ENCODE measurements around the gene RAPGEF1.

Gene RAPGEF1

GRCh38 chr9:131745610-131746009 is 5.7 kb upstream of the RAPGEF1 start:
- DNase-seq = no peak

- DNase-seq = no peak
Measured at GRCh38 chr9:131744720-131745201, 4.9 kb upstream of the RAPGEF1 start.

GRCh38 chr9:131744171-131744719 is 4.4 kb upstream of the RAPGEF1 start:
- DNase-seq = peak; percentile 36

GRCh38 chr9:131743501-131743900 is 3.6 kb upstream of the RAPGEF1 start:
- no peak for DNase-seq

- DNase-seq = no peak
Measured at GRCh38 chr9:131743096-131743495, 3.2 kb upstream of the RAPGEF1 start.

- DNase-seq = no peak
Measured at GRCh38 chr9:131740898-131741297, 1.0 kb upstream of the RAPGEF1 start.

- DNase-seq = peak; percentile 55
Measured at GRCh38 chr9:131739133-131739958, 530 bp downstream of the RAPGEF1 start.

GRCh38 chr9:131738293-131739132 is 1.4 kb downstream of the RAPGEF1 start:
- peak; percentile 27 for DNase-seq

- no peak for DNase-seq
Measured at GRCh38 chr9:131737426-131737825, 2.5 kb downstream of the RAPGEF1 start.

GRCh38 chr9:131736431-131736830 is 3.4 kb downstream of the RAPGEF1 start:
- no peak for DNase-seq

GRCh38 chr9:131735238-131736128 is 4.4 kb downstream of the RAPGEF1 start:
- DNase-seq = peak; percentile 21

GRCh38 chr9:131734781-131735180 is 5.1 kb downstream of the RAPGEF1 start:
- no peak for DNase-seq

GRCh38 chr9:131734165-131734610 is 5.7 kb downstream of the RAPGEF1 start:
- DNase-seq = peak; percentile 77

- peak; percentile 62 for DNase-seq
Measured at GRCh38 chr9:131733541-131734061, 6.3 kb downstream of the RAPGEF1 start.

- peak; percentile 72 for DNase-seq
Measured at GRCh38 chr9:131732636-131733289, 7.1 kb downstream of the RAPGEF1 start.

- no peak for DNase-seq
Measured at GRCh38 chr9:131732061-131732526, 7.8 kb downstream of the RAPGEF1 start.

- peak; percentile 63 for DNase-seq
Measured at GRCh38 chr9:131731644-131732043, 8.2 kb downstream of the RAPGEF1 start.

GRCh38 chr9:131731237-131731636 is 8.6 kb downstream of the RAPGEF1 start:
- no peak for DNase-seq

- no peak for DNase-seq
Measured at GRCh38 chr9:131728961-131729360, 10.9 kb downstream of the RAPGEF1 start.

GRCh38 chr9:131728546-131728910 is 11.3 kb downstream of the RAPGEF1 start:
- DNase-seq = no peak

- peak; percentile 48 for DNase-seq
Measured at GRCh38 chr9:131727795-131728545, 11.9 kb downstream of the RAPGEF1 start.

Measured in CD4-positive, alpha-beta T cell treated with Interleukin-12 subunit alpha and Interleukin-12 subunit beta, for 1 hour (primary cell).